Measurements from ENCODE around the gene IMPDH2.

IMPDH2 gene

GRCh38 chr3:49028298-49028672 lies 913 bp downstream of the IMPDH2 start:
- no peak for TF ChIP-seq GABPA (IDR thresholded peaks at IDR 0.05; ENCODE audit: low read depth)
- no peak for TF ChIP-seq POLR2AphosphoS5 (IDR thresholded peaks at IDR 0.05; ENCODE audit: low read depth)
- TF ChIP-seq, protein P1, sequence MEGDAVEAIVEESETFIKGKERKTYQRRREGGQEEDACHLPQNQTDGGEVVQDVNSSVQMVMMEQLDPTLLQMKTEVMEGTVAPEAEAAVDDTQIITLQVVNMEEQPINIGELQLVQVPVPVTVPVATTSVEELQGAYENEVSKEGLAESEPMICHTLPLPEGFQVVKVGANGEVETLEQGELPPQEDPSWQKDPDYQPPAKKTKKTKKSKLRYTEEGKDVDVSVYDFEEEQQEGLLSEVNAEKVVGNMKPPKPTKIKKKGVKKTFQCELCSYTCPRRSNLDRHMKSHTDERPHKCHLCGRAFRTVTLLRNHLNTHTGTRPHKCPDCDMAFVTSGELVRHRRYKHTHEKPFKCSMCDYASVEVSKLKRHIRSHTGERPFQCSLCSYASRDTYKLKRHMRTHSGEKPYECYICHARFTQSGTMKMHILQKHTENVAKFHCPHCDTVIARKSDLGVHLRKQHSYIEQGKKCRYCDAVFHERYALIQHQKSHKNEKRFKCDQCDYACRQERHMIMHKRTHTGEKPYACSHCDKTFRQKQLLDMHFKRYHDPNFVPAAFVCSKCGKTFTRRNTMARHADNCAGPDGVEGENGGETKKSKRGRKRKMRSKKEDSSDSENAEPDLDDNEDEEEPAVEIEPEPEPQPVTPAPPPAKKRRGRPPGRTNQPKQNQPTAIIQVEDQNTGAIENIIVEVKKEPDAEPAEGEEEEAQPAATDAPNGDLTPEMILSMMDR (IDR thresholded peaks at IDR 0.05; ENCODE audit: insufficient read depth, low read length) = no peak
- no peak for TF ChIP-seq SPI1 (IDR thresholded peaks at IDR 0.05; ENCODE audit: borderline replicate concordance, low read depth)
- TF ChIP-seq, protein P2, sequence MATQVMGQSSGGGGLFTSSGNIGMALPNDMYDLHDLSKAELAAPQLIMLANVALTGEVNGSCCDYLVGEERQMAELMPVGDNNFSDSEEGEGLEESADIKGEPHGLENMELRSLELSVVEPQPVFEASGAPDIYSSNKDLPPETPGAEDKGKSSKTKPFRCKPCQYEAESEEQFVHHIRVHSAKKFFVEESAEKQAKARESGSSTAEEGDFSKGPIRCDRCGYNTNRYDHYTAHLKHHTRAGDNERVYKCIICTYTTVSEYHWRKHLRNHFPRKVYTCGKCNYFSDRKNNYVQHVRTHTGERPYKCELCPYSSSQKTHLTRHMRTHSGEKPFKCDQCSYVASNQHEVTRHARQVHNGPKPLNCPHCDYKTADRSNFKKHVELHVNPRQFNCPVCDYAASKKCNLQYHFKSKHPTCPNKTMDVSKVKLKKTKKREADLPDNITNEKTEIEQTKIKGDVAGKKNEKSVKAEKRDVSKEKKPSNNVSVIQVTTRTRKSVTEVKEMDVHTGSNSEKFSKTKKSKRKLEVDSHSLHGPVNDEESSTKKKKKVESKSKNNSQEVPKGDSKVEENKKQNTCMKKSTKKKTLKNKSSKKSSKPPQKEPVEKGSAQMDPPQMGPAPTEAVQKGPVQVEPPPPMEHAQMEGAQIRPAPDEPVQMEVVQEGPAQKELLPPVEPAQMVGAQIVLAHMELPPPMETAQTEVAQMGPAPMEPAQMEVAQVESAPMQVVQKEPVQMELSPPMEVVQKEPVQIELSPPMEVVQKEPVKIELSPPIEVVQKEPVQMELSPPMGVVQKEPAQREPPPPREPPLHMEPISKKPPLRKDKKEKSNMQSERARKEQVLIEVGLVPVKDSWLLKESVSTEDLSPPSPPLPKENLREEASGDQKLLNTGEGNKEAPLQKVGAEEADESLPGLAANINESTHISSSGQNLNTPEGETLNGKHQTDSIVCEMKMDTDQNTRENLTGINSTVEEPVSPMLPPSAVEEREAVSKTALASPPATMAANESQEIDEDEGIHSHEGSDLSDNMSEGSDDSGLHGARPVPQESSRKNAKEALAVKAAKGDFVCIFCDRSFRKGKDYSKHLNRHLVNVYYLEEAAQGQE (IDR thresholded peaks at IDR 0.05; ENCODE audit: insufficient replicate concordance, low read depth) = no peak
- Histone ChIP-seq H3K4me3 (replicated peaks; ENCODE audit: insufficient read depth, low read length) (peak overlapping the region; percentile 72), H3K27ac (replicated peaks) (peak overlapping the region; percentile 82), H3K27me3 (ENCODE audit: insufficient read depth, poor library complexity, severe bottlenecking) (no peaks in the 10 kb centered on the region)
- DNase-seq (ENCODE audit: low read depth in 1 of 2, low spot score in 1 of 2) = no peak

DNA sequence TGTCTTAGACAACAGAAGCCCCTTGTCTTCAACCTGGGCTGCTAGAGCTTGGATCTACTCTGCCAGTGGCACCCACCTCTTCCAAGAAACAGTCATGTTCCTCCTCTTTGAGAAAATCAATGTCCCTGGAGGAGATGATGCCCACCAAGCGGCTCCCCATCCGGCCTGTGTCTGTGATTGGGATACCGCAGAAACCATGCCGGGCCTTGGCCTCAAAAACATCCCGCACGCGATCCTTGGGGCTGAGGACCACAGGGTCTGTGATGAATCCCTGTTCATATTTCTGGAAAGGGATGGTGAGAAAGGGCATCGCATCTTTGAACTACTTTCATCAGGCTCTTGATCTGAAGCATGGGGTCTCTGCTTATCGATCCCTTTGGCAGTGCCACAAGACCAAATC lies 1.6 kb downstream of the IMPDH2 start:
- TF ChIP-seq SPI1 (IDR thresholded peaks at IDR 0.05; ENCODE audit: borderline replicate concordance, low read depth) (no peak), POLR2AphosphoS5 (IDR thresholded peaks at IDR 0.05; ENCODE audit: low read depth) (peak; percentile 12; the same call in 1 of the 2 replicates)
- Histone ChIP-seq H3K27ac (replicated peaks) (no peak overlapping the region), H3K27me3 (ENCODE audit: insufficient read depth, poor library complexity, severe bottlenecking) (no peaks in the 10 kb centered on the region), H3K4me3 (replicated peaks; ENCODE audit: insufficient read depth, low read length) (no peak overlapping the region)
- no peak for DNase-seq (ENCODE audit: low read depth in 1 of 2, low spot score in 1 of 2)

- Histone ChIP-seq H3K27me3 (ENCODE audit: insufficient read depth, poor library complexity, severe bottlenecking) (no peaks in the 10 kb centered on the region), H3K4me3 (replicated peaks; ENCODE audit: insufficient read depth, low read length) (no peak overlapping the region), H3K27ac (replicated peaks) (no peak overlapping the region)
- no peak for DNase-seq (ENCODE audit: low read depth in 1 of 2, low spot score in 1 of 2)
- TF ChIP-seq, protein P2 (IDR thresholded peaks at IDR 0.05; ENCODE audit: insufficient replicate concordance, low read depth) = no peak
- no peak for TF ChIP-seq POLR2AphosphoS5 (IDR thresholded peaks at IDR 0.05; ENCODE audit: low read depth)
- TF ChIP-seq GABPA (IDR thresholded peaks at IDR 0.05; ENCODE audit: low read depth) = no peak
- no peak for TF ChIP-seq SPI1 (IDR thresholded peaks at IDR 0.05; ENCODE audit: borderline replicate concordance, low read depth)
- TF ChIP-seq, protein P1 (IDR thresholded peaks at IDR 0.05; ENCODE audit: insufficient read depth, low read length) = no peak
Measured at GRCh38 chr3:49026536-49026935, 2.7 kb downstream of the IMPDH2 start.

DNA sequence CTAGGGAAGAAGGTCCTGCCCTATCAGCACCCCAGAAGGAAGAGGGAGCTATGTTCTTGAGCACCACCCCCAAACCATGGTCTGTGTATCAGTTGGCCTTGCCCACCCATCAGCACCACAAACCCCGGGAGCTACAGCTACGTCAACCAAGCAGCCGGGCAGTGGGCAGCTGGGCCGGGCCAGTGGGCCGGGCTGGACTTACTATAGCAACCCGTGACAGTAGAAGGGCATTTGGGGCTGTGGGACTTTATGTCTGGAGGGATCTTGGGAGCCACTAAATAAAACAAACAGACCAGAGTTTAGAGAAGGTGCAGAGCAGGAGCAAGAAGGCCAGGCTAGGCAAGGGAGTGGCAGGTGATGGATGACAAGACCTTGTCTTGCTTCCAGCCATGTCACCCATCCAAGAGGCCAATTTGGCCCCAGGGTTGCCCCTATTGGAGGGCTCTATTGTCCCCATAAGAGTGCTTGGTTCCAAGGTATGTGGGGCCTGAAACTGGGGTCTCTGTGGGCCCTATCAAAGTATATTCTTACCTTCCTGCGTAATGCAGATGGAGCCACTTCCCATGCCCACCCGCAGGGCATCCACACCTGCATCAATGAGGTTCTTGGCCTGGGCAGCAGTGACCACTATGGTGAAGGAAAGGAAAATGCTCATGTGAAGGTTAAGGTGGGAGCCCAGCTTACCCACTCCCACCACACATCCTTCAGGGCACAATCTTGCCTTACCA lies 3.2 kb downstream of the IMPDH2 start:
- no peak overlapping the region for H3K27ac ChIP-seq (replicated peaks)
- DNase-seq (ENCODE audit: low read depth in 1 of 2, low spot score in 1 of 2) = no peak
- no peak overlapping the region for H3K4me3 ChIP-seq (replicated peaks; ENCODE audit: insufficient read depth, low read length)
- TF ChIP-seq POLR2AphosphoS5 (IDR thresholded peaks at IDR 0.05; ENCODE audit: low read depth) (no peak; the same call in 1 of the 2 replicates), GABPA (IDR thresholded peaks at IDR 0.05; ENCODE audit: low read depth) (no peak), SPI1 (IDR thresholded peaks at IDR 0.05; ENCODE audit: borderline replicate concordance, low read depth) (no peak)
- TF ChIP-seq, protein P1 (IDR thresholded peaks at IDR 0.05; ENCODE audit: insufficient read depth, low read length) = no peak
- TF ChIP-seq, protein P2 (IDR thresholded peaks at IDR 0.05; ENCODE audit: insufficient replicate concordance, low read depth) = no peak
- H3K27me3 ChIP-seq (ENCODE audit: insufficient read depth, poor library complexity, severe bottlenecking) = no peaks in the 10 kb centered on the region

Measured in HL-60 (cell line).